Esophagus muscularis mucosa (tissue), 4 donors: ENCODE data around the gene BLID. TPM values are rescaled to one million over a fixed set of nuclear protein-coding genes. Genes with fewer than 3 reads are reported as not detected.

Experiments used
- DNase-seq: peaks from one replicate; pipeline ENCODE4 v3.0.0-alpha.2; 2017; ENCODE audit errors: extremely low spot score
- H3K27ac ChIP-seq, 4 donors: fragments of 200-600 bp; sonication (generic); replicated peaks in 1 of 4; 1 replicate in 3 of 4; 2 replicates in 1 of 4; pipeline ENCODE4 v1.5.1; 2016 to 2019; ENCODE audit warnings: mild to moderate bottlenecking in 1 of 4
- H3K27me3 ChIP-seq, 4 donors: fragments of 200-600 bp; sonication (generic); one replicate each; pipeline versions ENCODE4 v1.5.1 to v1.6.0; 2016 to 2019
- H3K36me3 ChIP-seq, 4 donors: fragments of 200-600 bp; sonication (generic); one replicate each; pipeline ENCODE4 v1.5.1; 2016 to 2019
- H3K4me1 ChIP-seq, 4 donors: fragments of 200-600 bp; sonication (generic); one replicate each; pipeline ENCODE4 v1.5.1; 2016 to 2019
- H3K4me3 ChIP-seq, 4 donors: fragments of 200-600 bp; sonication (generic); 1 replicate in 2 of 4; 2 replicates in 2 of 4; pipeline ENCODE4 v1.5.1; 2016 to 2019; ENCODE audit warnings: mild to moderate bottlenecking in 4 of 4, moderate library complexity in 1 of 4
- H3K9me3 ChIP-seq, 4 donors: fragments of 200-600 bp; sonication (generic); 1 replicate in 3 of 4; 2 replicates in 1 of 4; pipeline ENCODE4 v1.5.1; 2016 to 2019
- CTCF ChIP-seq, 3 experiments: fragments of 200-600 bp in 2 of 3; fragments of 450-650 bp in 1 of 3; sonication (generic) in 2 of 3; IDR thresholded peaks; one replicate each; pipeline ENCODE4 v1.5.1; 2017 to 2019; ENCODE audit warnings: antibody characterized with exemption in 3 of 3, mild to moderate bottlenecking in 2 of 3, moderate library complexity in 1 of 3
- EP300 ChIP-seq: sonication (generic); formaldehyde crosslinking; IDR thresholded peaks from one replicate; pipeline ENCODE4 v1.6.1; 2017; ENCODE audit warnings: antibody characterized with exemption
- POLR2A ChIP-seq: fragments of 450-650 bp; IDR thresholded peaks from one replicate; pipeline ENCODE4 v1.6.1; 2017; ENCODE audit warnings: antibody characterized with exemption, moderate library complexity, mild to moderate bottlenecking, low read depth
- POLR2AphosphoS5 ChIP-seq, 2 donors: sonication (generic); formaldehyde crosslinking; IDR thresholded peaks; one replicate each; pipeline ENCODE4 v1.6.1; 2017; ENCODE audit warnings: antibody characterized with exemption in 2 of 2
- WGBS: methylation state at CpG from one replicate; pipeline ENCODE4 v1.1.5; 2018; 5-methylcytosine and 5-hydroxymethylcytosine counted together
- intact Hi-C: fragments of 100-400 bp; cut with DNase I; formaldehyde crosslinking; loops from one replicate; pipeline ENCODE4 v1.15.1; 2023
- total RNA-seq, 4 donors: library from RNA; depleted of rRNA; stranded (reverse); fragments of >200 nt; gene quantifications; one replicate each; pipeline versions ENCODE4 v1.1.0 to v1.2.1, GENCODE V29; 2016

The BLID gene
- total RNA-seq, 4 donors from 2014 or later: 0.99 to 3.3 (median 1.3) TPM; not detected in 1

GRCh38 chr11:122095681-122096262 lies 20.2 kb downstream of the BLID start:
- peaks cover 8 to 34% (median 22%) of the 10 kb centered on the region in 4 donors for H3K4me1 ChIP-seq
- no peaks in the 10 kb centered on the region for H3K27me3 ChIP-seq
- H3K27ac ChIP-seq: peak overlapping the region; percentile 88 to 93 (median 92)
- 44% methylated on average over 12 of the region's 12 CpGs for WGBS
- intact Hi-C loops: no loop called here
- H3K9me3 ChIP-seq: no peaks in the 10 kb centered on the region
- no peak for TF ChIP-seq EP300
- peak in 1 of 2 donors; percentile 68 for TF ChIP-seq POLR2AphosphoS5 (IDR thresholded peaks at IDR 0.05)
- peak overlapping the region; percentile 63 to 69 (median 63) for H3K4me3 ChIP-seq
- DNase-seq: no peak
- peaks cover 0 to 7% (median 0%) of the 10 kb centered on the region in 4 donors for H3K36me3 ChIP-seq

- Histone ChIP-seq H3K27ac (peak overlapping the region; percentile 88 to 93 (median 92)), H3K27me3 (no peaks in the 10 kb centered on the region), H3K36me3 (peaks cover 0 to 13% (median 0%) of the 10 kb centered on the region in 4 donors), H3K4me1 (peaks cover 12 to 35% (median 23%) of the 10 kb centered on the region in 4 donors), H3K4me3 (peak overlapping the region; percentile 63 to 69 (median 63)), H3K9me3 (no peaks in the 10 kb centered on the region)
- intact Hi-C loops: no loop called here
- WGBS: 43% methylated on average over 4 of the region's 4 CpGs
- TF ChIP-seq POLR2AphosphoS5 (IDR thresholded peaks at IDR 0.05): no peak
- no peak for TF ChIP-seq EP300
- TF ChIP-seq CTCF (IDR thresholded peaks at IDR 0.05): no peak
- no peak for TF ChIP-seq POLR2A
- no peak for DNase-seq
Measured at GRCh38 chr11:122094836-122095235, 21.2 kb downstream of the BLID start.

GRCh38 chr11:122093731-122094275 lies 22.2 kb downstream of the BLID start:
- no peak for TF ChIP-seq POLR2AphosphoS5 (IDR thresholded peaks at IDR 0.05)
- TF ChIP-seq CTCF (IDR thresholded peaks at IDR 0.05): no peak
- TF ChIP-seq EP300: no peak
- no peak for TF ChIP-seq POLR2A
- WGBS: 74% methylated on average over 5 of the region's 5 CpGs
- H3K4me1 ChIP-seq: peaks cover 18 to 46% (median 33%) of the 10 kb centered on the region in 4 donors
- H3K4me3 ChIP-seq: peak overlapping the region in 2 of 4 donors; percentile 63 to 69
- intact Hi-C loops: no loop called here
- H3K27me3 ChIP-seq: no peaks in the 10 kb centered on the region
- peaks cover 0 to 13% (median 0%) of the 10 kb centered on the region in 4 donors for H3K36me3 ChIP-seq
- no peak for DNase-seq
- H3K27ac ChIP-seq: peak overlapping the region; percentile 88 to 93 (median 92)
- H3K9me3 ChIP-seq: no peaks in the 10 kb centered on the region

GRCh38 chr11:122091835-122092234 lies 24.2 kb downstream of the BLID start:
- peaks cover 18 to 52% (median 39%) of the 10 kb centered on the region in 4 donors for H3K4me1 ChIP-seq
- no peak for TF ChIP-seq POLR2AphosphoS5 (IDR thresholded peaks at IDR 0.05)
- H3K9me3 ChIP-seq: no peaks in the 10 kb centered on the region
- 94% methylated on average over 1 of the region's 1 CpG for WGBS
- no peak overlapping the region for H3K4me3 ChIP-seq
- peak overlapping the region; percentile 88 to 93 (median 92) for H3K27ac ChIP-seq
- H3K36me3 ChIP-seq: peaks cover 0 to 26% (median 0%) of the 10 kb centered on the region in 4 donors
- intact Hi-C loops: no loop called here
- no peak for DNase-seq
- no peaks in the 10 kb centered on the region for H3K27me3 ChIP-seq

GRCh38 chr11:122089111-122089510 lies 26.9 kb downstream of the BLID start:
- no peak overlapping the region for H3K4me3 ChIP-seq
- intact Hi-C loops: no loop called here

More at GRCh38 chr11:122089111-122089510, 26.9 kb downstream of the BLID start:
- TF ChIP-seq POLR2A (no peak), POLR2AphosphoS5 (IDR thresholded peaks at IDR 0.05) (no peak), EP300 (no peak), CTCF (IDR thresholded peaks at IDR 0.05) (no peak)
- no peaks in the 10 kb centered on the region for H3K27me3 ChIP-seq
- WGBS: 22% methylated on average over 1 of the region's 1 CpG
- H3K27ac ChIP-seq: peak overlapping the region in 2 of 4 donors; percentile 25 to 31
- H3K36me3 ChIP-seq: peaks cover 0 to 26% (median 0%) of the 10 kb centered on the region in 4 donors
- H3K9me3 ChIP-seq: no peaks in the 10 kb centered on the region
- no peak for DNase-seq
- peaks cover 19 to 63% (median 45%) of the 10 kb centered on the region in 4 donors for H3K4me1 ChIP-seq
